CD14-positive monocyte (primary cell): ENCODE measurements around the gene DNAH1. TPM values are rescaled to one million over a fixed set of nuclear protein-coding genes. Genes with fewer than 3 reads are reported as not detected.

Experiments
- DNase-seq, 3 donors: peaks; one replicate each; pipeline ENCODE4 v3.0.0-alpha.2; 2011 to 2022
- H2AFZ ChIP-seq: 2 replicates; pipeline ENCODE4 v1.6.0; 2012; ENCODE audit warnings: mild to moderate bottlenecking, low read depth, low read length, inconsistent platforms; ENCODE audit not compliant: insufficient read depth, poor library complexity, severe bottlenecking
- H3K27ac ChIP-seq, 2 donors: 1 replicate in 1 of 2; 2 replicates in 1 of 2; pipeline ENCODE4 v1.5.1; 2012 to 2013; ENCODE audit warnings: low read length in 2 of 2, control low read depth in 1 of 2, inconsistent platforms in 1 of 2, low read depth in 1 of 2, mild to moderate bottlenecking in 1 of 2
- H3K27me3 ChIP-seq, 2 donors: one replicate each; pipeline versions ENCODE4 v1.6.0 to v1.6.1; 2011 to 2013; ENCODE audit warnings: low read length in 2 of 2; ENCODE audit not compliant: control insufficient read depth in 2 of 2, insufficient read depth in 2 of 2
- H3K36me3 ChIP-seq, 2 donors: replicated peaks in 1 of 2; 1 replicate in 1 of 2; 2 replicates in 1 of 2; pipeline versions ENCODE4 v1.5.1 to v1.6.1; 2012 to 2013; ENCODE audit warnings: low read length in 2 of 2, control low read depth in 1 of 2, inconsistent platforms in 1 of 2, mild to moderate bottlenecking in 1 of 2; ENCODE audit not compliant: insufficient read depth in 2 of 2, control insufficient read depth in 1 of 2
- H3K4me1 ChIP-seq, 2 donors: 1 replicate in 1 of 2; 2 replicates in 1 of 2; pipeline versions ENCODE4 v1.5.1 to v1.6.1; 2012 to 2013; ENCODE audit warnings: low read length in 2 of 2, control low read depth in 1 of 2, inconsistent platforms in 1 of 2, mild to moderate bottlenecking in 1 of 2, moderate library complexity in 1 of 2; ENCODE audit not compliant: insufficient read depth in 2 of 2, control insufficient read depth in 1 of 2
- H3K4me2 ChIP-seq: replicated peaks from 2 replicates; pipeline ENCODE3; 2012; ENCODE audit warnings: low read length, moderate library complexity, mild to moderate bottlenecking; ENCODE audit not compliant: poor library complexity, severe bottlenecking; ENCODE audit errors: extremely low read depth
- H3K4me3 ChIP-seq, 3 experiments: fragments of 200-600 bp in 1 of 3; sonication (generic) in 1 of 3; replicated peaks in 1 of 3; 1 replicate in 2 of 3; 2 replicates in 1 of 3; pipeline ENCODE4 v1.5.1; 2011 to 2013; ENCODE audit warnings: low read length in 3 of 3, mild to moderate bottlenecking in 3 of 3, control low read depth in 2 of 3, low read depth in 2 of 3, inconsistent platforms in 1 of 3, moderate library complexity in 1 of 3
- H3K79me2 ChIP-seq: 2 replicates; pipeline ENCODE4 v1.6.0; 2012; ENCODE audit warnings: mild to moderate bottlenecking, control low read depth, inconsistent platforms, low read length, moderate library complexity; ENCODE audit not compliant: insufficient read depth
- H3K9ac ChIP-seq: 2 replicates; pipeline ENCODE4 v1.6.0; 2017; ENCODE audit warnings: low read length, mild to moderate bottlenecking; ENCODE audit not compliant: insufficient read depth, poor library complexity, severe bottlenecking
- H3K9me3 ChIP-seq, 2 donors: replicated peaks in 1 of 2; 1 replicate in 1 of 2; 2 replicates in 1 of 2; pipeline versions ENCODE4 v1.5.1 to v1.6.1; 2012 to 2013; ENCODE audit warnings: low read length in 2 of 2, control low read depth in 1 of 2; ENCODE audit not compliant: control insufficient read depth in 1 of 2, insufficient read depth in 1 of 2
- H4K20me1 ChIP-seq: 2 replicates; pipeline ENCODE4 v1.6.0; 2012; ENCODE audit warnings: mild to moderate bottlenecking, low read length, control low read depth, moderate library complexity; ENCODE audit not compliant: insufficient read depth
- H3K27ac Mint-ChIP-seq, 7 donors: one replicate each; pipeline ENCODE4 v1.8.0; 2020; ENCODE audit warnings: mild to moderate bottlenecking in 7 of 7, mixed read lengths in 7 of 7, moderate library complexity in 6 of 7, inconsistent platforms in 2 of 7
- H3K27me3 Mint-ChIP-seq, 3 donors: one replicate each; pipeline ENCODE4 v1.8.0; 2021 to 2022; ENCODE audit warnings: low read depth in 3 of 3, mild to moderate bottlenecking in 3 of 3, mixed read lengths in 3 of 3, moderate library complexity in 3 of 3, inconsistent platforms in 1 of 3
- H3K36me3 Mint-ChIP-seq, 2 donors: one replicate each; pipeline ENCODE4 v1.8.0; 2020; ENCODE audit warnings: mixed read lengths in 2 of 2, inconsistent platforms in 1 of 2, mild to moderate bottlenecking in 1 of 2
- H3K4me1 Mint-ChIP-seq: one replicate; pipeline ENCODE4 v1.8.0; 2020; ENCODE audit warnings: mild to moderate bottlenecking, mixed read lengths
- H3K4me3 Mint-ChIP-seq, 2 donors: one replicate each; pipeline ENCODE4 v1.8.0; 2020; ENCODE audit warnings: mild to moderate bottlenecking in 2 of 2, mixed read lengths in 2 of 2, moderate library complexity in 1 of 2
- H3K9me3 Mint-ChIP-seq, 7 donors: one replicate each; pipeline ENCODE4 v1.8.0; 2020 to 2022; ENCODE audit warnings: mixed read lengths in 7 of 7, mild to moderate bottlenecking in 6 of 7, moderate library complexity in 6 of 7, inconsistent platforms in 2 of 7
- CTCF ChIP-seq: fragments of 200-600 bp; IDR thresholded peaks from one replicate; pipeline ENCODE4 v1.8.0; 2022; ENCODE audit warnings: antibody characterized with exemption, mild to moderate bottlenecking
- WGBS: methylation state at CpG from one replicate; pipeline ENCODE4 v1.1.5; 2013; ENCODE audit warnings: missing lambda C conversion rate; ENCODE audit not compliant: insufficient coverage; 5-methylcytosine and 5-hydroxymethylcytosine counted together
- intact Hi-C, 2 donors: fragments of 100-400 bp; cut with micrococcal nuclease; formaldehyde crosslinking; loops; one replicate each; pipeline versions ENCODE4 v1.15.0 to v1.15.1; 2023
- polyA plus RNA-seq, 3 donors: library from polyadenylated mRNA; depleted of rRNA in 1 of 3; unstranded in 2 of 3; stranded (reverse) in 1 of 3; fragments of 300-500 nt in 2 of 3; fragments of >200 nt in 1 of 3; fragmentation: Illumina TruSeq in 2 of 3; gene quantifications; 1 replicate in 2 of 3; 2 replicates in 1 of 3; pipeline ENCODE4 v1.2.3, GENCODE V29; 2012 to 2021

Gene DNAH1
- polyA plus RNA-seq, 3 donors: 0.15 to 47.0 (median 0.25) TPM

GRCh38 chr3:52393131-52393807 is 77.2 kb downstream of the DNAH1 start:
- Histone ChIP-seq H3K4me2 (no peak overlapping the region), H3K9ac (no peak overlapping the region), H3K27me3 (no peaks in the 10 kb centered on the region), H3K4me3 (no peak overlapping the region), H3K4me1 (peaks cover 8 to 12% of the 10 kb centered on the region in 2 donors), H4K20me1 (no peaks in the 10 kb centered on the region), H3K9me3 (no peaks in the 10 kb centered on the region), H3K36me3 (peaks cover 41 to 56% of the 10 kb centered on the region in 2 donors), H3K79me2 (no peaks in the 10 kb centered on the region), H2AFZ (no peak overlapping the region), H3K27ac (no peak overlapping the region)
- H3K4me1 Mint-ChIP-seq: peaks cover 11% of the 10 kb centered on the region
- H3K27me3 Mint-ChIP-seq: peaks cover 0 to 1% (median 0%) of the 10 kb centered on the region in 3 donors
- TF ChIP-seq CTCF: no peak
- no peak overlapping the region for H3K4me3 Mint-ChIP-seq
- intact Hi-C loops: no loop called here
- no peaks in the 10 kb centered on the region for H3K9me3 Mint-ChIP-seq
- no peak for DNase-seq
- H3K27ac Mint-ChIP-seq: peak overlapping the region in 1 of 7 donors; percentile 56
- H3K36me3 Mint-ChIP-seq: peaks cover 50 to 61% of the 10 kb centered on the region in 2 donors
- WGBS: 93% methylated on average over 11 of the region's 18 CpGs

DNA sequence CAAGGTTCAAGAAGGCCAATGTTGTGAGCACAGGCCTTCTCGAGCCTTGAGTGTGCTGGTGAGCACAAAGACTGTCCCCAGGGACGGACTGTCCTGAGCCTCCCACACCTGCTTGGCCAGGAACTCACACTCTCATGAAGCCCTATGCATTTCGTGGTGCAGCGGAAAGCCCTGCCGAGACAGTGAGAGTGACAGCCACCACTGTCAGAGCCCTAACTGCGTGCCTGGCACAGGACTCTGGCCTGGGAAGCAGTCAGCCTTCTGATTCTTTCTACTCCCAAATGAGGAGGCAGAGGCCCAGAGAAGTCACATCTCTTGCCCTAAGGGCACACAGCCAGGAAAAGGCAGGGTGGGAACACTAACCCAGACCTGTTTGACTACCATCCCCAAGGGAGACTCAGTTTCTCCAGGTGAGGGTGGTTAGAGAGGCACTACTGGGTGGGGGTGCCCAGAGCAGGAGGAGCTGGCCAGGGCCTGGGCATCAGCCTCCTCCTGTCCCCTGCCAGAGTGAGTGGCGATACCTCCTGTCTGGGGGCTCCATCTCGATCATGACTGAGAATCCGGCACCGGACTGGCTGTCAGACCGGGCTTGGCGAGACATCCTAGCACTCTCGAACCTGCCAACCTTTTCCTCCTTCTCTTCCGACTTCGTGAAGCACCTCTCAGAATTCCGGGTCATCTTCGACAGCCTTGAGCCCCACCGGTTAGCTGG is 78.0 kb downstream of the DNAH1 start:
- peaks cover 11% of the 10 kb centered on the region for H3K4me1 Mint-ChIP-seq
- Histone ChIP-seq H3K9me3 (no peaks in the 10 kb centered on the region), H3K36me3 (peaks cover 42 to 54% of the 10 kb centered on the region in 2 donors), H3K79me2 (no peaks in the 10 kb centered on the region), H3K4me3 (no peak overlapping the region), H3K4me2 (no peak overlapping the region), H3K27me3 (no peaks in the 10 kb centered on the region), H3K4me1 (peaks cover 8 to 12% of the 10 kb centered on the region in 2 donors), H2AFZ (no peak overlapping the region), H4K20me1 (no peaks in the 10 kb centered on the region), H3K9ac (no peak overlapping the region), H3K27ac (no peak overlapping the region)
- no peak for TF ChIP-seq CTCF
- peaks cover 0 to 2% (median 0%) of the 10 kb centered on the region in 7 donors for H3K9me3 Mint-ChIP-seq
- H3K27ac Mint-ChIP-seq: peak overlapping the region in 1 of 7 donors; percentile 53
- H3K4me3 Mint-ChIP-seq: no peak overlapping the region
- H3K36me3 Mint-ChIP-seq: peaks cover 45 to 63% of the 10 kb centered on the region in 2 donors
- H3K27me3 Mint-ChIP-seq: peaks cover 0 to 1% (median 0%) of the 10 kb centered on the region in 3 donors
- intact Hi-C loops: no loop called here
- DNase-seq: no peak
- WGBS: 97% methylated on average over 18 of the region's 18 CpGs
